Activated gamma-delta T cell treated with anti-CD3 and anti-CD28 coated beads, Interleukin-2, amount 50 U/mL, for 16 hours (primary cell): ENCODE measurements around the gene FGD1.

Experiments used
- DNase-seq: peaks from one replicate; pipeline ENCODE4 v3.0.0-alpha.2; 2020; ENCODE audit warnings: low read depth

Gene FGD1

DNA sequence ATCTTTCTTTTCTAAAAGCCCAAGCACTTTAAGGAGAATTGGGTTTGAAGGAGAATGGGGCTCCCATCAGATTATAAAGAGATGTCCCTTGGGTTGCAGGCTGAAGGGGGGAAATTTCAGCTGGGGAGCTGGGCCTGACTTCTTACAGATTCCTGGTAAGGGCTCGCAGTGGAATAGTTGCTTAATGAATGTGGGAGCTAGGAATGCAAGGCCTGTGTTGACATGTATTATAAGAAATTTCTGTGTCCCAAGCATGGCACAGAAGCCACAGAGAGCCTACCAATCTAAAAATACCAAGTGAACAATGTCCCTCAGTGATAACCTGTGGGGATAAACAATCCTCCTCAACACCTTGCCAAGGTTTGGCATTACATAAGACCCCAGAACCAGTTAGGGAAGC is 98.9 kb downstream of the FGD1 start:
- no peak for DNase-seq
